GM19455 (cell line): ENCODE measurements around the gene NMBR.
"Not testable (repeated sequence)": the region's sequence is repeated elsewhere in the genome, so short reads cannot be mapped to it uniquely, and the experiment has no call there.

Experiments
- ATAC-seq: cut with Tn5 transposase; IDR thresholded peaks from one replicate; pipeline ENCODE4 v1.9.1; 2021; ENCODE audit not compliant: unreplicated experiment

The NMBR gene

DNA sequence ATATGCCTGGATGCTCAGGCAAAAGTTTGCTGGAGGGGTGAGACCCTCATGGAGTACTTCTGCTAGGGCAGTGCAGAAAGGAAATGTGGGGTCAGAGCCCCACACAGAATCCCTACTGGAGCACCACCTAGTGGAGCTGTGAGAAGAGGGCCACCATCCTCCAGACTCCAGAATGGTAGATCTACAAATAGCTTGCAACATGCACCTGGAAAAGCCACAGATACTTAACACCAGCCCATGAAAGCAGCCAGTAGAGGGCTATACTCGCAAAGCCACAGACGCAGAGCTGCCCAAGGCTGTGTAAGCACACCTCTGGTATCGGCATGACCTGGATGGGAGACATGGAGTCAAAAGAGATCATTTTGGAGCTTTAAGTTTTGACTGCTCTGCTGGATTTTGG, 74.9 kb downstream of the NMBR start:
- no peak for ATAC-seq

DNA sequence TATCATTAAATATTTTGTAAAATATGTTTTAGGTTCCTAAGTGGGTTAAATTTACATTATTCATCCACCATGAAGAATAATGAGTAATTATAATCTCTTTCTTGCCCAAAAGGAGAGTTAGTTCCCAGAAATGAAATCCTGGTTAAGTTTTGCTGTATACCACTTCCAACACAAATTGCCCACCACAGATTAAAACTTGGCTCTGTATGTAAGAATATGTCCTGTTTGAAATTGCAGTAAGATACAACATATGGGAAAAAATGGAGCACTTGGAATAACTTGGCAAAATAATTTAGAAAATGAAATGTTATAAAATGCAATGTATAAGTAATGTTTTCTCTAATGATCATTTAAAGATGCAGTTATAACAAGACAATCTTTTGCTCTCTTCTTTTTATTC, 78.5 kb downstream of the NMBR start:
- ATAC-seq, result no peak

DNA sequence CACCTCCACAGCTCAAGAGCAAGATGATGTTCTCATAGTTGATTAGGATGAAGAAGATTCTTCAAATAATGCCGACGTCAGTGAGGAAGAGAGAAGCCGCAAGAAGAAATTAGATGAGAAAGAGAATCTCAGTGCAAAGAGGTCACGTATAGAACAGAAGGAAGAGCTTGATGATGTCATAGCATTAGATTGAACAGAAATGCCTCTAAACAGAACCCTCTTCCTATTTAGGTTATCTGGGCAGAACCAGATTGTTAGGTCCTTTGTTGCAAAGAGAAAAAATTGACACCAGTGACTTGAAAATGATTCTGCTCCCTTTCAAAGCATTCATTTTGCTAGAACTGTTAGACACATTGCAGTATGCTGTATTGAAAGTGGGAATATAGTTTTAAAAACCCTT, 84.1 kb downstream of the NMBR start:
- ATAC-seq, result not testable (repeated sequence)

DNA sequence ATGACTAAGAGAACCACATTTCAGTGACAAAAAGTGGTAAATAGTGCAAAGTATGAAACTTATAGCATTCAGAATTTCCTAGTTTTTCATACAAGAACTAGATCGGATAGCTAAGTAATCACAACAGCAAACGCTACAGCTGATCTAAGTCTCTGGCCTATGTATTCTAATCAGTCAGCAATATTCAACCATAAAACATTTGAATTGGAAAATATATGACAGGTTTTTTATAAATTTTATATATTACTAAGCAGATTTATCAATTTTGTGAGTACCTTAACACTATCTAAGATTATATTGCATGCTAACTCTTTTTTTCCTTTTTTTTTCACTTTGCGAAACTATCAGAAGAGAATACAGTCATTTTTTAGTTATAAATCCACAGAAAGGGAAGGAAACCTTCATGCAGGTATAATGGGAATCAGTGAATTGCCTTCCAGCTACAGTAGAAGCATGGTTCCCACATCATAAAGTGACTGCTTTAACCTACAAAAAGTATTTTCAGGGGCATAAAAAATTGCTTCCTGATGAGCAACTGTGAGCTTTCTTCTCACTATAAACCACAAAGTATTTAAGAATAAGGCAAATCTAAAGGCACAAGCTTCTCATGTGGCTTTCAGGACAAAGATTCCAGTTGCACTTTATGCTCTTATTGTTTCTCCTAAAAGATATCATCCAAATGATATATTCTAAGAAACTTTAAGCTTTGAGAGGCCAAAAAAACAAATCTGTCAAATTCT, 88.2 kb downstream of the NMBR start:
- ATAC-seq, result no peak

DNA sequence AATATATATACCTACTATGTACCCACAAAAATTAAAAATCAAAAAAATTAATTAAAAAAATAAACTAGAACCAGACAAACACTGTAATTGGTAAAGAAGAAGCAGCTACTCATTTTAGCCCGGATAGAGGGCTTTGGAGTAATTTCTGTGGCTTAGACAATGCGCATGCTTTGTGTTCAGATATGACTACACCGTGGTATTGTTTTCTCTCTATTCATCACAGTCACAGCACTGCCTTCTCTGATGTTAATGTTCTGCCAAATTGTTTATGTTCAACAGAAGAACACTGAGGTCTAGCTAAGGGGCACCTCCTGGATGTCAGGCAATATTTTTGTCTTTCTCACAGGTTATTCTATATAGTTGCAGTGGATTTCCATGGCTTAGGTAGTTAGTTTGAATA, 91.7 kb downstream of the NMBR start:
- no peak for ATAC-seq

DNA sequence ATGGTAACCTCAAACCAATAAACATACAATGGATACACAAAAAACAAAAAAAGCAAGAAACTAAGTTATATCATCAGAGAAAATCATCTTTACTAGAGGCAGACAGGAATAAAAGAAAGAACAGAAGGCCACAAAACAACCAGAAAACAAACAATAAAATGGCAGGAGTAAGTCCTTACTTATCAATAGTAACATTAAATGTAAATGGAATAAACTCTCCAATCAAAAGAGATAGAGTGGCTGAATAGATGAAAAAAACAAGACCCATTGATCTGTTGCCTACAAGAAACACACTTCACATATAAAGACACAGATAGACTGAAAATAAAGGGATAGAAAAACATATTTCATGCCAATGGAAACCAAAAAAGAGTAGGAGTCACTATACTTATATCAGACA, 95.5 kb downstream of the NMBR start:
- ATAC-seq, result no peak

DNA sequence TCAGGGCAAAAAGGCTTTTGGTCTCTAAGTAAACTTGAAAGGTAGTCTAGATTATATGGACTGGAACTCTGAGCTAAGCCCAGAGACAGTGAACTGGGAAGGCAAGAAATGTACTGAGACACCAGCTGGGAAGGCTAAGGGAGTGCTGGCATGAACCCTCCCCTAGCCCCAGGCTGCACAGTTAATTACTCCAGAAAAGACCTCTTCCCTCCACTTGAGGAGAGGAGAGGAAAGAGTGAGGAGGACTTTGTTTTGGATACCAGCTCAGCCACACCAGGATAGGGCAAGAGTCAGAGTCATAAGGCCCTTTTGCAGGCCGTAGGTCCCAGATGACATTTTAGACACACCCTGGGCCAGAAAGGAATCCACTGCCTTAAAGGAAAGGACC, 98.3 kb downstream of the NMBR start:
- ATAC-seq, result no peak

DNA sequence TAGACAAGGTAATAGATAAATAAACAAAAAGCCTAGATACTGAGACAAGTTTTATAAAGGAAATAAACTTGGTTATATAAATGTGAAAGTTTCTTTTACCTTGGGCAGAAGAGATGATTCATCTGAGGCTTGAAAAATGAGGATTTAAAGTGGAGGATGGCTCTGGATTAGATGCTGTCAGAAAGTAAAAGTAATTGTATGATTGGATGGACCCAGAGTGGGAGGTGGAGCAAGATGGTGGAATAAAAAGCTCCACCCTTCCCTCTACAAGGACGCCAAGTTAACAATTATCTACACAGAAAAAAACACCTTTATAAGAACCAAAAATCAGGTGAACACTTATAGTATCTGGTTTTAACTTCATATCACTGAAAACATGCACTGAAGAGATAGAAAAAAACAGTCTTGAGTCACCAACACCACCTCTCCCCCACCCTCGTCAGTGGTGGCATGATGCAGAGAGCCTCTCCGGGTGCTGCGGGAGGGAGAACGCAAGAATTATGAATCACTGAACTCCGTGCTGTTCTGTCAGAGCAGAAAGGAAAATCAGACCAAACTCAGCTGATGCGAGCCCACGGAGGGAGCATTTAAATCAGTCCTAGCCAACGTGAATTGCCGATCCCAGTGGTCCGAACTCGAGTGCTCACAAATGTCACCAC, 98.9 kb downstream of the NMBR start:
- ATAC-seq, result no peak

DNA sequence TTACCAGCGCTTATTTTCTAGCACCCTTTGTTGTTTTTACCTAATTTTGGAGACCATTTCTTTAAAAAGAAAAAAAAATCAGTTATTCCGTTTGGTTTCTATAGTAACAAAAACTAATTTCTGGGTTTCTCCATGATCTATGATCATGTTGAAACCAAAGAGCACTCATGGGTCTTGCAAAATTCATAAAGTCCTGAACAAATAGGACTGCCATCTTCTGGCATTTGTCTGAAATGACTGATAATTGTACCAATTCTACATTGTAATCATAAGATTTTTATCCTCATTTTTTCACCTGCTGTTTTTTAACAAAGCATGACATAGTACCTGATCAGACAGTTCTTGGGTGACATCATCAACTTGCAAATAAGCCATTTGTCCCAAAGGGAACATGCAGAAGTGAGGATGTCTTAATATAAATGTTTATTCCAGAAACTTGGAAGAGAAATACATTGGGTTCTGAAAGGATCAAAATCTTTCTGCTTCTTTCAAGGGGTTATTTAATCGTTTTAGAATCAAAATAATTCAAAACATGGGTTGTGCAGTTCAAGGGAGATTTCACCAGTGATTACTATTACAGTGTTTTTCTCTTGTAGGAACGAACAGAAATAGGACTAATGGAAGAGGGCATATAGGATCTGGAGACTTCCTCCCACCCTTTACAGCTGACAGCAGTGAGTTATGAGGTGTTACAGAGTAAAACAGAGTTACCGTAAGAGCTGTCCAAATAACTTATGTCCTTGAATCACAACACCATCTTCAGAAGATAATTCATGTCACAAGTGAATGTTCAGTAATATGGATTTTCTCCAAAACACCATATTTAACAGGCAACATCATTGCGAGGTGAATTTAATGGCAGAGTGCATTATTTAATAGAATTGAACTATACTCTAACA, 101.3 kb downstream of the NMBR start:
- no peak for ATAC-seq

DNA sequence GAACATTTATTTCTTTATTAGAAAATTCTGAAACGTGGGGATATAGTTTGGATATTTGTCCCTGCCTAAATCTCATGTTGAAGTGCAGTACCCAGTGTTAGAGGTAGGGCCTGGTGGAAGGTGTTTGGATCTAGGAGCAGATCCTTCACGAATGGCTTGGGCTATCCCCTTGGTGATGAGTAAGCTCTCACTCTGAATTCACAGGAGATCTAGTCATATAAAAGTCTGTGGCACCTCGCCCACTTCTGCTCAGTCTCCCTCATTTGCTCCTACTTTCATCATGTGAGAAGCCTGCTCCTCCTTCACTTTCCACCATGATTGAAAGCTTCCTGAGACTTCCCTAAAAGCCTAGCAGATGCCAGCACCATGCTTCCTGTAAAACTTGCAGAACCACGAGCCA, 111.0 kb downstream of the NMBR start:
- no peak for ATAC-seq

DNA sequence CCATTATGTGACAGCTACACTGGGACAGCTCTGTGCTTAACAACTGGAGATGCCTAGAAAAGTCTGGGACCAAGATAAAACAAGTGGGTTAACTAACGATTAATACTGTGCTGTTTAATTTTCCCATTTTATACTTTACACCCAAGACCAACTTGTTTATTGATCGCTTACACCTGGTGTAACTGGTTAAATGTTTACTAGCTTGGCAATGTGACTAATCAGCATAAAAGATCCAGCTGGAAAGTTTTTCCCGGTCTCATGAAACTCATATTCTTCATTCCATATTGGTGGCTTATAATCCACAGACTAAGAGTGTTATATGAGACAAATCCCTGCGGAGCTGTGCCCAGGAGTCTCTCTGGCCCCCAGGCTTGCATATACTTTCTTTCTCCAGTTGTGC, 115.9 kb downstream of the NMBR start:
- no peak for ATAC-seq

DNA sequence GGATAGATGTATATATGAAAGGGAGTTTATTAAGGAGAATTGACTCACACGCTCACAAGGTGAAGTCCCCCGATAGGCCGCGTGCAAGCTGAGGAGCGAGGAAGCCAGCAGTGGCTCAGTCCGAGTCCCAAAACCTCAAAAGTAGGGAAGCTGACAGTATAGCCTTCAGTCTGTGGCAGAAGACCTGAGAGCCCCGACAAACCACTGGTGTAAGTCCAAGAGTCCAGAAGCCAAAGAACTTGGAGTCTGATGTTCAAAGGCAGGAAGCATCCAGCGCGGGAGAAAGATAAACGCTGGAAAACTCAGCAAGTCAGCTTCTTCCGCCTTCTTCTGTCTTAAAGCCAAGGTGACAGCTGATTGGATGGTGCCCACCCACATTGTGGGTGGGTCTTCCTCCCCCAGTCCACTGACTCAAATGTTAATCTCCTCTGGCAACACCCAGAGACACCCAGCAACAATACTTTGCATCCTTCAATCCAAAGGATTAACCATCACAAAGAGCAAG, 116.8 kb downstream of the NMBR start:
- ATAC-seq, result no peak

DNA sequence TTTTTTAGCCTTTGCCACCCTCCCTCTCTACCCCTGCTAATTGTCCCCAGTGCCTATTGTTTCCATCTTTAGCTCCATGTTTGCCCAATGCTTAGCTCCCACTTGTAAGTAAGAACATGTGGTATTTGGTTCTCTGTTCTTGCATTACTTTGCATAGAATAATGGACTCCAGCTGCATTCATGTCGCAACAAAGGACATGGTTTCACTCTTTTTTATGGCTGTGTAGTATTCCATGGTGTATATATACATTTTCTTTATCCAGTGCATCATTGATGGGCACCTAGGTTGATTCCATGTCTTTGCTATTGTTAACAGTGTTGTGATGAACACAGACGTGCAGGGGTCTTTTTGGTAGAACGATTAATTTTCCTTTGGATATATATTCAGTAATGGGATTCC, 118.4 kb downstream of the NMBR start:
- ATAC-seq, result no peak

DNA sequence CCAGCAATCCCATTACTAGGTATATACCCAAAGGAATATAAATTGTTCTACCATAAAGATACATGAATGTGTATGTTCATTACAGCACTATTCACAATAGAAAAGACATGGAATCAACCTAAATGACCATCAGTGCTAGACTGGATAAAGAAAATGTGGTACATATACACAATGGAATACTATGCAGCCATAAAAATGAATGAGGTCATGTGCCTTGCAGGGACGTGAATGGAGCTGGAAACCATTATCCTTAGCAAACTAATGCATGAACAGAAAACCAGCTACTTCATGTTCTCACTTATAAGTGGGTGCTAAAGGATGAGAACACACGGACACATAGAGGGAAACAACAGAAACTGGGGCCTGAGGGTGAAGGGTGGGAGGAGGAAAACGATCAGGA, 119.1 kb downstream of the NMBR start:
- ATAC-seq, result not testable (repeated sequence)

DNA sequence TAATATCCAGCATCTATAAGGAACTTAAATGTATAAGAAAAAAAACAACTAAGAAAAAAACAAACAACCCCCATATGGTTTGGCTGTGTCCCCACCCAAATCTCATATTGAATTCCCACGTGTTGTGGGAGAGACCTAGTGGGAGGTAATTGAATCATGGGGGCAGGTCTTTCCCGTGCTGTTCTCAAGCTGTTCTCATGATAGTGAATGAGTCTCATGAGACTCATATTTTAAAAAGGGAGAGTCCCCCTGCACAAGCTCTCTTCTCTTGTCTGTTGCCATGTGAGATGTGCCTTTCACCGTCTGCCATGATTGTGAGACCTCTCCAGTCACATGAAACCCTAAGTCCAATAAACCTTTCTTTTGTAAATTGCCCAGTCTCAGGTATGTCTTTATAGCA, 119.8 kb downstream of the NMBR start:
- ATAC-seq, result no peak

DNA sequence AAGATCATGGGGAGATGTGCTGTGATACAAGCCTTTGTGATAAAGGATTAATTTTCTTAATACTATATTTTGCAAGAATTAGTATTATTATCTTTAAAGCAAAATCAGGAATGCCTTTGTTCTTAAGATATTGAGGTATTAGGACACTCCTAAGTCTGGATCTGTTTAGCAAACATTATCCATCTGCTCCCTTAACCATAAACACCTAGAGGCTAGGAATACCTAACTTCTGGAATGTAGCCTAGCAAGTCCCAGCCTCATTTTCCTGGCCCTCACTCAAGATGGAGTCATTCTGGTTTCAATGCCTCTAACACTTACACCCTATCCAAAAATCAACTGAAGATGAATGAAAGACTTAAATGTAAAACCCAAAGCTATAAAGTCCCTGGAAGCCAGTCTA, 120.5 kb downstream of the NMBR start:
- ATAC-seq, result no peak
